Endodermal cell (in vitro differentiated cells): ENCODE data around the gene CDH13. TPM values are rescaled to one million over a fixed set of nuclear protein-coding genes. Genes with fewer than 3 reads are reported as not detected.

Experiments used
- DNase-seq: peaks from one replicate; pipeline ENCODE4 v3.0.0-alpha.2; 2017
- H3K27ac ChIP-seq: 2 replicates; pipeline ENCODE4 v1.5.1; 2013; ENCODE audit warnings: mild to moderate bottlenecking, low read depth, low read length, moderate library complexity
- H3K27me3 ChIP-seq: 2 replicates; pipeline ENCODE4 v1.6.1; 2013; ENCODE audit warnings: mild to moderate bottlenecking, low read length, moderate library complexity; ENCODE audit not compliant: insufficient read depth, control insufficient read depth, poor library complexity, severe bottlenecking
- H3K36me3 ChIP-seq: 2 replicates; pipeline ENCODE4 v1.7.0; 2013; ENCODE audit warnings: mild to moderate bottlenecking, low read length, moderate library complexity; ENCODE audit not compliant: control insufficient read depth, insufficient read depth
- H3K4me1 ChIP-seq: one replicate; pipeline ENCODE4 v1.7.0; 2013; ENCODE audit warnings: low read length; ENCODE audit not compliant: control insufficient read depth, insufficient read depth
- H3K4me3 ChIP-seq: 2 replicates; pipeline ENCODE4 v1.5.1; 2013; ENCODE audit warnings: mild to moderate bottlenecking, low read length, moderate library complexity
- H3K9ac ChIP-seq: 2 replicates; pipeline ENCODE4 v1.6.1; 2013; ENCODE audit warnings: mild to moderate bottlenecking, low read length, moderate library complexity; ENCODE audit not compliant: poor library complexity, severe bottlenecking; ENCODE audit errors: extremely low read depth
- H3K9me3 ChIP-seq: 2 replicates; pipeline ENCODE4 v1.6.1; 2013; ENCODE audit warnings: mild to moderate bottlenecking, low read length, moderate library complexity; ENCODE audit not compliant: control insufficient read depth
- H3K27ac Mint-ChIP-seq: 2 replicates; pipeline ENCODE4 v1.8.0; 2020; ENCODE audit warnings: mixed read lengths
- H3K27me3 Mint-ChIP-seq: 2 replicates; pipeline ENCODE4 v1.8.0; 2021; ENCODE audit warnings: mild to moderate bottlenecking, mixed read lengths; ENCODE audit not compliant: insufficient read depth
- H3K36me3 Mint-ChIP-seq: 2 replicates; pipeline ENCODE4 v1.8.0; 2020; ENCODE audit warnings: low read depth, mixed read lengths
- H3K4me1 Mint-ChIP-seq: 2 replicates; pipeline ENCODE4 v1.8.0; 2020; ENCODE audit warnings: mixed read lengths
- H3K4me3 Mint-ChIP-seq: 2 replicates; pipeline ENCODE4 v1.8.0; 2020; ENCODE audit warnings: mild to moderate bottlenecking, moderate library complexity, mixed read lengths
- H3K9me3 Mint-ChIP-seq: 2 replicates; pipeline ENCODE4 v1.8.0; 2020; ENCODE audit warnings: mild to moderate bottlenecking, mixed read lengths
- CTCF ChIP-seq: fragments of 200-600 bp; sonication (generic); conservative IDR thresholded peaks from 2 replicates; pipeline ENCODE4 v1.5.0; 2021; ENCODE audit warnings: antibody characterized with exemption, mild to moderate bottlenecking
- WGBS, 2 experiments: methylation state at CpG; one replicate each; pipeline versions ENCODE4 v1.1.5 to v1.1.7; 2013; ENCODE audit warnings: missing lambda C conversion rate in 2 of 2, mixed read lengths in 1 of 2; ENCODE audit not compliant: insufficient coverage in 1 of 2, insufficient read length in 1 of 2; 5-methylcytosine and 5-hydroxymethylcytosine counted together
- total RNA-seq, 2 donors: library from RNA; stranded (reverse); fragmentation: NEBNext Ultra II Directional in 1 of 2; extraction: Animal tissue kit (Norgen Biotek cat#: 25700) in 1 of 2; gene quantifications; 2 replicates in 1 of 2; 3 replicates in 1 of 2; pipeline ENCODE4 v1.2.1, GENCODE V29; 2021

Gene CDH13
- total RNA-seq, 2 donors from 2014 or later = 0.86 to 1.8 TPM

DNA sequence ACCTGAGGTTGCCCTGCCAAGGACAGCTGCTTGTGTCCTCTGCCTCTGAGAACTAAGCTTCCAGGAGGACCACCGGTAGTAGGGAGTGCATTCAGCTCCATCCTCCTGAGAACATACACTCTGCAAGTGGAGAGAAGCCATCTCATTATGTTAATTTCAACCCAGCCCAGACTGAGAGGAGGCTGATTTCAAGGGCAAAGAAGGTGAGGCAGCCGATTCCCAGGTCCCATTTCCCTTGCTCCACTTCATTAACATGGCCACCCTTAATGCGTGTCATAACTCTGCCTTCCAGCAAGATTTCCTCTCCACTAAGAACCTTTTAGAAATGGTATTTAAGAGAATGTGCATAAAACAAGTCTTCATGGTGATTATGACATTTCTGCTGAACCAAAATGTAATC, 72.5 kb downstream of the CDH13 start:
- DNase-seq = no peak
- H3K9me3 Mint-ChIP-seq = no peaks in the 10 kb centered on the region
- no peaks in the 10 kb centered on the region for H3K36me3 Mint-ChIP-seq
- no peak overlapping the region for H3K4me3 Mint-ChIP-seq
- H3K4me1 ChIP-seq = peaks cover 4% of the 10 kb centered on the region
- no peak overlapping the region for H3K9ac ChIP-seq
- no peaks in the 10 kb centered on the region for H3K36me3 ChIP-seq
- no peak overlapping the region for H3K27ac ChIP-seq
- H3K27me3 ChIP-seq = no peaks in the 10 kb centered on the region
- H3K4me1 Mint-ChIP-seq = peaks cover 20% of the 10 kb centered on the region
- H3K27me3 Mint-ChIP-seq = no peaks in the 10 kb centered on the region
- no peak for TF ChIP-seq CTCF
- H3K4me3 ChIP-seq = no peak overlapping the region
- H3K9me3 ChIP-seq = no peaks in the 10 kb centered on the region
- H3K27ac Mint-ChIP-seq = no peak overlapping the region
- 82 to 93% methylated on average over 2 to 3 of the region's 3 CpGs for WGBS, 2 experiments

DNA sequence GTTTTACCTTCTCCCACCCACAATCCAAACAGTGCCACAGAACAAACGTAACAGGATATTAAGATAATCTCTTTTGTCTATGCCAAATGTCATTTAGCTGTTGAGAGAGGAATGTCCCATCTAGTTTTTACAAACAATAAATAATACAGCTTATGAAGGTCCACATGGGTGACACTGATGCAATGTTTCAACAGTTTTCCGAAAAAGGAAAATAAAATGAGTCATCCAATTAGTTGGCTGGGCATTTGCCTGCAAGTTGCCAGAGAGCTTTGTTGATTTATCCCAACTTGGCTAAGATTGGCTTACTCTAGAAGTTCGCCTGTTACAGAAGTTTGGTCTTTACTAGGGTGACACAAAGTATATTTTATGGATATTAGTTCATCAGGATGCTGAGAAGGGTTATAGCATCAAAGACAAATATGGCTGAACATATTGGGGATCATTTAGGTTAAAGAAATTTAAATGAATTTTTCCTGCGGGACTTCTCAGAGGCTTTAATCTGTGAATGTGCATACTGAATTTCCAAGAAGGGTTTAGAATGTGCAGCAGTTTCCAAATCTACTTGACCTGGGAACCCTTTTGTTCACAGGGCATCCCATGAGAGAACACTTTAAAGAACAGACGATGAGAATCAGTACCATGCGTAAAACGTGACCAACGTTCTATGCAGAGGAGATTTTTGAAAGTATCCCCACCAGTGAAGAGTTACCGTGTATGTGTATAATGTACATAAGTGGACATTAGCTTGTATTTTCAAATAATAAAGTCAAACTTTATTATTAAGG, 73.1 kb downstream of the CDH13 start:
- WGBS, 2 experiments = 91 to 100% methylated on average over 4 to 9 of the region's 9 CpGs
- H3K36me3 ChIP-seq = no peaks in the 10 kb centered on the region
- H3K9ac ChIP-seq = no peak overlapping the region
- no peak for DNase-seq
- Mint-ChIP-seq H3K27me3 (no peaks in the 10 kb centered on the region), H3K9me3 (no peaks in the 10 kb centered on the region), H3K27ac (no peak overlapping the region), H3K36me3 (no peaks in the 10 kb centered on the region), H3K4me1 (peaks cover 20% of the 10 kb centered on the region), H3K4me3 (no peak overlapping the region)
- no peaks in the 10 kb centered on the region for H3K9me3 ChIP-seq
- TF ChIP-seq CTCF = no peak
- H3K4me3 ChIP-seq = no peak overlapping the region
- H3K27me3 ChIP-seq = no peaks in the 10 kb centered on the region
- peaks cover 4% of the 10 kb centered on the region for H3K4me1 ChIP-seq
- H3K27ac ChIP-seq = no peak overlapping the region

- Histone ChIP-seq H3K9me3 (no peaks in the 10 kb centered on the region), H3K27ac (no peak overlapping the region), H3K36me3 (no peaks in the 10 kb centered on the region), H3K9ac (no peak overlapping the region), H3K4me1 (no peaks in the 10 kb centered on the region), H3K4me3 (no peak overlapping the region), H3K27me3 (no peaks in the 10 kb centered on the region)
- 86% methylated on average over 4 of the region's 5 CpGs; no CpG with 5 or more reads in 1 of the 2 experiments for WGBS, 2 experiments
- Mint-ChIP-seq H3K27me3 (no peaks in the 10 kb centered on the region), H3K4me3 (no peak overlapping the region), H3K4me1 (peaks cover 16% of the 10 kb centered on the region), H3K36me3 (no peaks in the 10 kb centered on the region), H3K9me3 (no peaks in the 10 kb centered on the region), H3K27ac (no peak overlapping the region)
- no peak for DNase-seq
- TF ChIP-seq CTCF = no peak
These were observed 73.9 kb downstream of the CDH13 start for GRCh38 chr16:82700541-82701235.
